SK-N-SH (cell line): Measurements from ENCODE around the gene RAB39A. TPM values are rescaled to one million over a fixed set of nuclear protein-coding genes. Genes with fewer than 3 reads are reported as not detected.

ENCODE experiments used
- CTCF ChIA-PET: fragments of 300-600, 350-600 bp; formaldehyde crosslinking; extraction: SDS; loops from one replicate; lab custom pipeline; 2021; lab: Yijun Ruan, JAX
- POLR2A ChIA-PET: fragments of 350-600 bp; sonication (Branson Sonifier 250); formaldehyde crosslinking; extraction: SDS; loops from one replicate; lab custom pipeline; 2020; ENCODE audit warnings: antibody characterized with exemption, inconsistent platforms; lab: Yijun Ruan, JAX
- DNase-seq: peaks from one replicate; pipeline ENCODE4 v3.0.0; 2012
- H2AFZ ChIP-seq: fragments of 200-600 bp; sonication (generic); 2 replicates; pipeline ENCODE4 v1.8.1; 2016; ENCODE audit warnings: antibody characterized with exemption, mild to moderate bottlenecking, low read depth
- H3F3A ChIP-seq: fragments of 200-600 bp; sonication (generic); replicated peaks from 2 replicates; pipeline ENCODE3; 2016; ENCODE audit warnings: antibody characterized with exemption, mild to moderate bottlenecking; ENCODE audit not compliant: insufficient read depth
- H3K27ac ChIP-seq, 2 experiments: fragments of 200-500 bp in 1 of 2; fragments of 200-600 bp in 1 of 2; sonication (Bioruptor generic) in 1 of 2; sonication (generic), shearing (Covaris generic) in 1 of 2; 2 replicates each; pipeline versions ENCODE4 v1.5.1 to v1.6.1; 2014 to 2016; ENCODE audit warnings: low read depth in 2 of 2, inconsistent platforms in 1 of 2, low read length in 1 of 2, mild to moderate bottlenecking in 1 of 2, mixed read lengths in 1 of 2
- H3K27me3 ChIP-seq: fragments of 200-600 bp; sonication (generic), shearing (Covaris generic); 2 replicates; pipeline ENCODE4 v1.6.1; 2016; ENCODE audit warnings: mixed run types; ENCODE audit not compliant: insufficient read depth
- H3K36me3 ChIP-seq, 2 experiments: fragments of 200-500 bp in 1 of 2; fragments of 200-600 bp in 1 of 2; sonication (Bioruptor generic) in 1 of 2; sonication (generic) in 1 of 2; replicated peaks in 1 of 2; 2 replicates each; pipeline versions ENCODE3 to v1.5.1; 2014 to 2016; ENCODE audit warnings: low read length in 1 of 2, mild to moderate bottlenecking in 1 of 2; ENCODE audit not compliant: insufficient read depth in 2 of 2, control insufficient read depth in 1 of 2
- H3K4me1 ChIP-seq, 2 experiments: fragments of 200-500 bp in 1 of 2; fragments of 200-600 bp in 1 of 2; sonication (Bioruptor generic) in 1 of 2; sonication (generic), shearing (Covaris generic) in 1 of 2; 2 replicates each; pipeline versions ENCODE4 v1.5.1 to v1.6.1; 2014 to 2016; ENCODE audit warnings: low read depth in 1 of 2, low read length in 1 of 2, mixed run types in 1 of 2; ENCODE audit not compliant: insufficient read depth in 2 of 2, control insufficient read depth in 1 of 2
- H3K4me2 ChIP-seq: fragments of 200-600 bp; sonication (generic), shearing (Covaris generic); 2 replicates; pipeline ENCODE4 v1.6.1; 2017; ENCODE audit warnings: mixed run types
- H3K4me3 ChIP-seq, 2 experiments: fragments of 200-500 bp in 1 of 2; fragments of 200-600 bp in 1 of 2; sonication (Bioruptor generic) in 1 of 2; sonication (generic), shearing (Covaris generic) in 1 of 2; 2 replicates each; pipeline versions ENCODE4 v1.5.1 to v1.8.1; 2014 to 2016; ENCODE audit warnings: low read depth in 2 of 2, inconsistent platforms in 1 of 2, low read length in 1 of 2, mild to moderate bottlenecking in 1 of 2, mixed read lengths in 1 of 2, moderate library complexity in 1 of 2
- H3K79me2 ChIP-seq: fragments of 200-600 bp; sonication (generic); 2 replicates; pipeline ENCODE4 v1.8.1; 2017; ENCODE audit warnings: mild to moderate bottlenecking; ENCODE audit not compliant: insufficient read depth
- H3K9ac ChIP-seq: fragments of 200-600 bp; sonication (generic); 2 replicates; pipeline ENCODE4 v1.6.1; 2017; ENCODE audit warnings: mixed run types
- H3K9me2 ChIP-seq: fragments of 200-600 bp; sonication (generic); 2 replicates; pipeline ENCODE4 v1.6.1; 2017; ENCODE audit warnings: mixed run types
- H3K9me3 ChIP-seq: fragments of 200-600 bp; sonication (generic); 2 replicates; pipeline ENCODE4 v1.6.1; 2017; ENCODE audit warnings: mixed run types, mild to moderate bottlenecking, moderate library complexity
- H4K20me1 ChIP-seq: fragments of 200-600 bp; sonication (generic); 2 replicates; pipeline ENCODE4 v1.6.1; 2017; ENCODE audit warnings: mild to moderate bottlenecking, mixed run types; ENCODE audit not compliant: insufficient read depth
- CHD2 ChIP-seq: fragments of 150-350 bp; IDR thresholded peaks from 2 replicates; pipeline ENCODE4 v1.6.1; 2018; ENCODE audit warnings: low read length; ENCODE audit not compliant: partially characterized antibody
- ELF1 ChIP-seq: IDR thresholded peaks from 2 replicates; pipeline ENCODE4 v1.4.0; 2012
- FOSL2 ChIP-seq: IDR thresholded peaks from 2 replicates; pipeline ENCODE4 v1.4.0; 2012; ENCODE audit warnings: low read depth, mild to moderate bottlenecking, moderate library complexity, borderline replicate concordance
- FOXJ3 ChIP-seq: sonication (generic); formaldehyde crosslinking; IDR thresholded peaks from 2 replicates; pipeline ENCODE4 v1.5.1; 2020; ENCODE audit warnings: mild to moderate bottlenecking, missing genetic modification reagents
- FOXM1 ChIP-seq: IDR thresholded peaks from 2 replicates; pipeline ENCODE4 v1.4.0; 2012; ENCODE audit warnings: low read depth, mild to moderate bottlenecking
- GABPA ChIP-seq: IDR thresholded peaks from 2 replicates; pipeline ENCODE4 v1.4.0; 2012; ENCODE audit warnings: low read depth, mild to moderate bottlenecking
- GATA2 ChIP-seq: sonication (generic); formaldehyde crosslinking; IDR thresholded peaks from 2 replicates; pipeline ENCODE4 v1.5.0; 2020; ENCODE audit warnings: mild to moderate bottlenecking, missing genetic modification reagents
- IRF3 ChIP-seq: fragments of 150-350 bp; IDR thresholded peaks from 2 replicates; pipeline ENCODE4 v1.6.1; 2016; ENCODE audit warnings: mild to moderate bottlenecking, low read depth, low read length
- MEF2A ChIP-seq: IDR thresholded peaks from 2 replicates; pipeline ENCODE4 v1.4.0; 2012; ENCODE audit warnings: low read depth, borderline replicate concordance
- MXI1 ChIP-seq: IDR thresholded peaks from 2 replicates; pipeline ENCODE4 v1.6.1; 2012; ENCODE audit warnings: mild to moderate bottlenecking, low read depth, low read length, improper control_type of control experiment
- NFIC ChIP-seq: IDR thresholded peaks from 2 replicates; pipeline ENCODE4 v1.4.0; 2012; ENCODE audit warnings: borderline replicate concordance
- NRF1 ChIP-seq: IDR thresholded peaks from 2 replicates; pipeline ENCODE4 v1.6.1; 2012; ENCODE audit warnings: low read depth, mild to moderate bottlenecking, low read length
- POLR2AphosphoS5 ChIP-seq: IDR thresholded peaks from 2 replicates; pipeline ENCODE4 v1.6.1; 2012; ENCODE audit warnings: low read depth, low read length
- RAD21 ChIP-seq: IDR thresholded peaks from 2 replicates; pipeline ENCODE4 v1.6.1; 2012; ENCODE audit warnings: mild to moderate bottlenecking, low read length
- RCOR1 ChIP-seq: fragments of 150-350 bp; IDR thresholded peaks from 2 replicates; pipeline ENCODE4 v1.6.1; 2017; ENCODE audit warnings: antibody characterized with exemption, low read length
- REST ChIP-seq: IDR thresholded peaks from 2 replicates; pipeline ENCODE4 v1.6.1; 2012; ENCODE audit warnings: mild to moderate bottlenecking, low read depth, low read length, moderate library complexity
- RFX5 ChIP-seq: IDR thresholded peaks from 2 replicates; pipeline ENCODE4 v1.6.1; 2012; ENCODE audit warnings: mild to moderate bottlenecking, improper control_type of control experiment, low read length
- RXRA ChIP-seq: IDR thresholded peaks from 2 replicates; pipeline ENCODE4 v1.4.0; 2012; ENCODE audit warnings: low read depth, mild to moderate bottlenecking, borderline replicate concordance
- TAF1 ChIP-seq: IDR thresholded peaks from 2 replicates; pipeline ENCODE4 v1.6.1; 2012; ENCODE audit warnings: low read depth, mild to moderate bottlenecking, low read length, moderate library complexity, borderline replicate concordance
- TCF12 ChIP-seq: IDR thresholded peaks from 2 replicates; pipeline ENCODE4 v1.4.0; 2012
- TEAD4 ChIP-seq: IDR thresholded peaks from 2 replicates; pipeline ENCODE4 v1.4.0; 2012; ENCODE audit warnings: mild to moderate bottlenecking, borderline replicate concordance; ENCODE audit not compliant: insufficient read depth
- USF1 ChIP-seq: IDR thresholded peaks from 2 replicates; pipeline ENCODE4 v1.4.0; 2012; ENCODE audit warnings: low read depth, borderline replicate concordance
- USF2 ChIP-seq: fragments of 150-350 bp; IDR thresholded peaks from 2 replicates; pipeline ENCODE4 v1.6.1; 2017; ENCODE audit warnings: antibody characterized with exemption, low read length, low read depth, borderline replicate concordance
- YY1 ChIP-seq: IDR thresholded peaks from 2 replicates; pipeline ENCODE4 v1.4.0; 2012; ENCODE audit warnings: low read depth, mild to moderate bottlenecking
- ZBTB33 ChIP-seq: IDR thresholded peaks from 2 replicates; pipeline ENCODE4 v1.4.0; 2012; ENCODE audit warnings: low read depth, borderline replicate concordance
- WGBS: methylation state at CpG from one replicate; pipeline ENCODE4 v1.1.6; 2017; ENCODE audit warnings: low lambda C conversion rate; 5-methylcytosine and 5-hydroxymethylcytosine counted together
- polyA plus RNA-seq, 3 experiments: library from polyadenylated mRNA; depleted of rRNA; stranded (reverse); fragments of >200 nt; gene quantifications; 2 replicates each; pipeline ENCODE4 v1.2.3, GENCODE V29; 2012

RAB39A gene
- polyA plus RNA-seq, 1 of the 3 experiments (the other 2 are of a cell fraction): 0.18 TPM

- Histone ChIP-seq H2AFZ (no peak overlapping the region), H3K27ac (peak overlapping the region; percentile 5 to 99; a peak in 3 of 4 replicates), H3K36me3 (no peaks in the 10 kb centered on the region), H3K4me1 (peaks cover 14 to 38% of the 10 kb centered on the region in 2 experiments; a peak in 2 of 4 replicates), H3K9me2 (no peaks in the 10 kb centered on the region), H3K4me3 (peak overlapping the region in 1 of 2 experiments; percentile 19; a peak in 2 of 4 replicates), H3K9ac (no peak overlapping the region), H3K9me3 (no peaks in the 10 kb centered on the region), H3F3A (no peaks in the 10 kb centered on the region), H3K4me2 (peak overlapping the region; percentile 34; the same call in 1 of the 2 replicates), H3K27me3 (no peaks in the 10 kb centered on the region), H3K79me2 (no peaks in the 10 kb centered on the region), H4K20me1 (no peaks in the 10 kb centered on the region)
- 0% methylated on average over 1 of the region's 1 CpG for WGBS
- DNase-seq: peak; percentile 78
- ChIA-PET CTCF (interaction anchor here (0.7 to 1.1 kb wide), 3 partner anchors 15 to 51 kb away, joined by 3 to 4 read pairs (median 3); partner anchors contain the start of gene CUL5), POLR2A (interaction anchor here (2.7 kb wide), 1 partner anchor 52 kb away, joined by 12 read pairs; the partner anchor contains the start of gene CUL5)
- TF ChIP-seq GABPA (no peak), RAD21 (peak; percentile 46), MXI1 (peak; percentile 89), NFIC (peak; percentile 45; the same call in 1 of the 2 replicates), NRF1 (no peak), ELF1 (no peak), YY1 (no peak), CHD2 (peak; percentile 88), GATA2 (CRISPR knock-in tag) (peak; percentile 97), TCF12 (peak; percentile 94), RFX5 (no peak; the same call in 1 of the 2 replicates), USF1 (no peak), FOSL2 (no peak), TAF1 (no peak), RXRA (no peak), POLR2AphosphoS5 (peak; percentile 77), USF2 (no peak), MEF2A (no peak), ZBTB33 (no peak), FOXM1 (no peak), REST (no peak), TEAD4 (0 out of 2 replicates have a peak, but pooled peaks have one; percentile 29), FOXJ3 (CRISPR knock-in tag) (peak; percentile 76; the same call in 1 of the 2 replicates), IRF3 (no peak), RCOR1 (peak; percentile 94)
Measured at GRCh38 chr11:107957109-107957588, 28.9 kb downstream of the RAB39A start.
